GM13976 (cell line): ENCODE results near the gene MAB21L2.

ENCODE experiments used
- DNase-seq: peaks from one replicate; pipeline ENCODE4 v3.0.0; 2012; ENCODE audit warnings: low spot score
- in situ Hi-C: fragments of 300-500 bp; cut with MboI; formaldehyde crosslinking; loops from one replicate; pipeline ENCODE4 v1.12.0; 2022; ENCODE audit warnings: low sequenced_read_pairs, mixed read lengths, inconsistent platforms; ENCODE audit not compliant: unreplicated experiment
- TF ChIP-seq, protein P1 (sequence below): IDR thresholded peaks from 2 replicates; pipeline ENCODE4 v1.5.1; 2012; ENCODE audit warnings: borderline replicate concordance, mild to moderate bottlenecking; ENCODE audit not compliant: insufficient read depth; ENCODE audit errors: extremely low read depth, missing control alignments, control extremely low read depth

MAB21L2 gene

GRCh38 chr4:150628073-150628472, 46.1 kb downstream of the MAB21L2 start:
- no peak for DNase-seq
- TF ChIP-seq, protein P1, sequence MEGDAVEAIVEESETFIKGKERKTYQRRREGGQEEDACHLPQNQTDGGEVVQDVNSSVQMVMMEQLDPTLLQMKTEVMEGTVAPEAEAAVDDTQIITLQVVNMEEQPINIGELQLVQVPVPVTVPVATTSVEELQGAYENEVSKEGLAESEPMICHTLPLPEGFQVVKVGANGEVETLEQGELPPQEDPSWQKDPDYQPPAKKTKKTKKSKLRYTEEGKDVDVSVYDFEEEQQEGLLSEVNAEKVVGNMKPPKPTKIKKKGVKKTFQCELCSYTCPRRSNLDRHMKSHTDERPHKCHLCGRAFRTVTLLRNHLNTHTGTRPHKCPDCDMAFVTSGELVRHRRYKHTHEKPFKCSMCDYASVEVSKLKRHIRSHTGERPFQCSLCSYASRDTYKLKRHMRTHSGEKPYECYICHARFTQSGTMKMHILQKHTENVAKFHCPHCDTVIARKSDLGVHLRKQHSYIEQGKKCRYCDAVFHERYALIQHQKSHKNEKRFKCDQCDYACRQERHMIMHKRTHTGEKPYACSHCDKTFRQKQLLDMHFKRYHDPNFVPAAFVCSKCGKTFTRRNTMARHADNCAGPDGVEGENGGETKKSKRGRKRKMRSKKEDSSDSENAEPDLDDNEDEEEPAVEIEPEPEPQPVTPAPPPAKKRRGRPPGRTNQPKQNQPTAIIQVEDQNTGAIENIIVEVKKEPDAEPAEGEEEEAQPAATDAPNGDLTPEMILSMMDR = no peak
- in situ Hi-C loops = no loop called here

DNA sequence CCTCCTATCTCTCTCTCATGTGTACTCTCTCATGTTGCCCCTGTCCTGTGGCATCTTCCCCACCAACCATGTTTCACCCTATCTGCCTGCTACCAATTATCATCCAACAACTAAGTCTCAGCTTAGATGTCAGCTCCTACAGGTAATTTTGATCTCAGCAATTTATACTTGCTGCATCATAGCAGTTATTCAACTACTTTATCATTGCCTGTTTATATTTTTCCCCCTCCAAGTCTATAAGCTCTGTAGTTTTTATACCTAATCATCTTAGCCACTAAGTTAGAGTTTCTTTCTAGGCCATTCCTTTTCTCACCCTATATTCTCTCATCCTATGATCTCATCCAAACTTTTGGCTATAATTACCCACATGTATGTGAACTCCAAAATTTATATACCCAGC, 50.7 kb downstream of the MAB21L2 start:
- DNase-seq = no peak
- in situ Hi-C loops = no loop called here
- TF ChIP-seq, protein P1 = no peak
